Measurements from ENCODE around the gene PLEKHG1. TPM values are rescaled to one million over a fixed set of nuclear protein-coding genes. Genes with fewer than 3 reads are reported as not detected.
A peak's percentile ranks its signal among the peaks of the same experiment; 100 is the strongest.

Gene PLEKHG1
- total RNA-seq, 1 experiment from 2014 or later = 0.08 TPM

GRCh38 chr6:150631984-150632642 is 32.4 kb downstream of the PLEKHG1 start:
- Histone ChIP-seq H3K4me1 (replicated peaks) (no peaks in the 10 kb centered on the region), H3K9me3 (replicated peaks) (no peaks in the 10 kb centered on the region), H3K4me3 (no peak overlapping the region), H3K27ac (no peak overlapping the region), H3K36me3 (no peaks in the 10 kb centered on the region), H3K27me3 (replicated peaks) (0 out of 2 replicates have a peak, but pooled peaks cover 2% of the 10 kb centered on the region)
- DNase-seq (ENCODE audit: low read depth in 1 of 2, low spot score in 2 of 2) = no peak

- H3K27ac ChIP-seq = no peak overlapping the region
- no peaks in the 10 kb centered on the region for H3K36me3 ChIP-seq
These were observed 33.2 kb downstream of the PLEKHG1 start for GRCh38 chr6:150632785-150633485.

GRCh38 chr6:150633486-150633834 is 33.8 kb downstream of the PLEKHG1 start:
- Histone ChIP-seq H3K9me3 (replicated peaks) (no peaks in the 10 kb centered on the region), H3K4me1 (replicated peaks) (0 out of 2 replicates have a peak, but pooled peaks cover 3% of the 10 kb centered on the region), H3K27ac (no peak overlapping the region), H3K4me3 (no peak overlapping the region), H3K36me3 (no peaks in the 10 kb centered on the region), H3K27me3 (replicated peaks) (0 out of 2 replicates have a peak, but pooled peaks cover 2% of the 10 kb centered on the region)
- DNase-seq (ENCODE audit: low read depth in 1 of 2, low spot score in 2 of 2) = no peak

More at GRCh38 chr6:150632785-150633485, 33.2 kb downstream of the PLEKHG1 start:
- H3K4me1 ChIP-seq (replicated peaks) = no peaks in the 10 kb centered on the region
- no peak for DNase-seq (ENCODE audit: low read depth in 1 of 2, low spot score in 2 of 2)
- H3K4me3 ChIP-seq = no peak overlapping the region
- no peaks in the 10 kb centered on the region for H3K9me3 ChIP-seq (replicated peaks)
- H3K27me3 ChIP-seq (replicated peaks) = 0 out of 2 replicates have a peak, but pooled peaks cover 2% of the 10 kb centered on the region

- H3K9me3 ChIP-seq (replicated peaks) = no peaks in the 10 kb centered on the region
- no peak for DNase-seq (ENCODE audit: low read depth in 1 of 2, low spot score in 2 of 2)
These were observed 34.7 kb downstream of the PLEKHG1 start for GRCh38 chr6:150634176-150634963.

GRCh38 chr6:150634964-150635292 is 35.2 kb downstream of the PLEKHG1 start:
- Histone ChIP-seq H3K36me3 (no peaks in the 10 kb centered on the region), H3K4me1 (replicated peaks) (0 out of 2 replicates have a peak, but pooled peaks cover 3% of the 10 kb centered on the region), H3K27ac (no peak overlapping the region), H3K9me3 (replicated peaks) (no peaks in the 10 kb centered on the region), H3K4me3 (no peak overlapping the region), H3K27me3 (replicated peaks) (0 out of 2 replicates have a peak, but pooled peaks cover 2% of the 10 kb centered on the region)
- DNase-seq (ENCODE audit: low read depth in 1 of 2, low spot score in 2 of 2) = no peak

More at GRCh38 chr6:150634176-150634963, 34.7 kb downstream of the PLEKHG1 start:
- Histone ChIP-seq H3K27ac (no peak overlapping the region), H3K4me3 (no peak overlapping the region), H3K4me1 (replicated peaks) (0 out of 2 replicates have a peak, but pooled peaks cover 3% of the 10 kb centered on the region), H3K27me3 (replicated peaks) (0 out of 2 replicates have a peak, but pooled peaks cover 2% of the 10 kb centered on the region), H3K36me3 (no peaks in the 10 kb centered on the region)

- DNase-seq (ENCODE audit: low read depth in 1 of 2, low spot score in 2 of 2) = no peak
- Histone ChIP-seq H3K27ac (no peak overlapping the region), H3K4me1 (replicated peaks) (0 out of 2 replicates have a peak, but pooled peaks cover 3% of the 10 kb centered on the region), H3K36me3 (no peaks in the 10 kb centered on the region), H3K9me3 (replicated peaks) (no peaks in the 10 kb centered on the region), H3K4me3 (no peak overlapping the region), H3K27me3 (replicated peaks) (peaks cover 2% of the 10 kb centered on the region; the same call in 1 of the 2 replicates)
These were observed 36.3 kb downstream of the PLEKHG1 start for GRCh38 chr6:150635906-150636514.

GRCh38 chr6:150636808-150637207 is 37.1 kb downstream of the PLEKHG1 start:
- no peaks in the 10 kb centered on the region for H3K9me3 ChIP-seq (replicated peaks)
- H3K27me3 ChIP-seq (replicated peaks) = peaks cover 2% of the 10 kb centered on the region; the same call in 1 of the 2 replicates
- no peak overlapping the region for H3K27ac ChIP-seq

GRCh38 chr6:150637266-150637665 is 37.6 kb downstream of the PLEKHG1 start:
- Histone ChIP-seq H3K9me3 (replicated peaks) (no peaks in the 10 kb centered on the region), H3K4me1 (replicated peaks) (0 out of 2 replicates have a peak, but pooled peaks cover 3% of the 10 kb centered on the region), H3K36me3 (no peaks in the 10 kb centered on the region), H3K27me3 (replicated peaks) (peaks cover 2% of the 10 kb centered on the region; the same call in 1 of the 2 replicates), H3K27ac (no peak overlapping the region), H3K4me3 (no peak overlapping the region)
- no peak for DNase-seq (ENCODE audit: low read depth in 1 of 2, low spot score in 2 of 2)

More at GRCh38 chr6:150636808-150637207, 37.1 kb downstream of the PLEKHG1 start:
- Histone ChIP-seq H3K4me1 (replicated peaks) (0 out of 2 replicates have a peak, but pooled peaks cover 3% of the 10 kb centered on the region), H3K36me3 (no peaks in the 10 kb centered on the region), H3K4me3 (no peak overlapping the region)
- DNase-seq (ENCODE audit: low read depth in 1 of 2, low spot score in 2 of 2) = no peak

- Histone ChIP-seq H3K4me3 (no peak overlapping the region), H3K9me3 (replicated peaks) (no peaks in the 10 kb centered on the region), H3K36me3 (no peaks in the 10 kb centered on the region), H3K27me3 (replicated peaks) (peaks cover 6% of the 10 kb centered on the region), H3K27ac (no peak overlapping the region), H3K4me1 (replicated peaks) (0 out of 2 replicates have a peak, but pooled peaks cover 3% of the 10 kb centered on the region)
- no peak for DNase-seq (ENCODE audit: low read depth in 1 of 2, low spot score in 2 of 2)
These were observed 38.6 kb downstream of the PLEKHG1 start for GRCh38 chr6:150638267-150638666.

- H3K4me1 ChIP-seq (replicated peaks) = 0 out of 2 replicates have a peak, but pooled peaks cover 3% of the 10 kb centered on the region
- H3K4me3 ChIP-seq = no peak overlapping the region
- peak in 1 of 2 experiments; percentile 9 for DNase-seq (ENCODE audit: low read depth in 1 of 2, low spot score in 2 of 2)
- H3K27me3 ChIP-seq (replicated peaks) = peaks cover 11% of the 10 kb centered on the region
- no peaks in the 10 kb centered on the region for H3K36me3 ChIP-seq
- no peaks in the 10 kb centered on the region for H3K9me3 ChIP-seq (replicated peaks)
- no peak overlapping the region for H3K27ac ChIP-seq
These were observed 39.1 kb downstream of the PLEKHG1 start for GRCh38 chr6:150638765-150639164.

GRCh38 chr6:150639823-150640331 is 40.2 kb downstream of the PLEKHG1 start:
- Histone ChIP-seq H3K27ac (no peak overlapping the region), H3K27me3 (replicated peaks) (peaks cover 11% of the 10 kb centered on the region), H3K36me3 (no peaks in the 10 kb centered on the region), H3K4me1 (replicated peaks) (0 out of 2 replicates have a peak, but pooled peaks cover 3% of the 10 kb centered on the region), H3K4me3 (no peak overlapping the region), H3K9me3 (replicated peaks) (no peaks in the 10 kb centered on the region)
- no peak for DNase-seq (ENCODE audit: low read depth in 1 of 2, low spot score in 2 of 2)

GRCh38 chr6:150640556-150641209 is 41.0 kb downstream of the PLEKHG1 start:
- no peak for DNase-seq (ENCODE audit: low read depth in 1 of 2, low spot score in 2 of 2)
- H3K4me1 ChIP-seq (replicated peaks) = 0 out of 2 replicates have a peak, but pooled peaks cover 3% of the 10 kb centered on the region
- H3K4me3 ChIP-seq = no peak overlapping the region
- no peak overlapping the region for H3K27ac ChIP-seq
- H3K9me3 ChIP-seq (replicated peaks) = no peaks in the 10 kb centered on the region
- peaks cover 11% of the 10 kb centered on the region for H3K27me3 ChIP-seq (replicated peaks)
- no peaks in the 10 kb centered on the region for H3K36me3 ChIP-seq

All from SJSA1 (cell line).